Measurements from ENCODE around the gene CAMKMT.

The CAMKMT gene

GRCh38 chr2:44742057-44742456, 380.3 kb downstream of the CAMKMT start:
- DNase-seq (ENCODE audit: low read depth), result no peak
- no peak for TF ChIP-seq CTCF (IDR thresholded peaks at IDR 0.05; ENCODE audit: low read length, missing control alignments)
- H3K4me3 ChIP-seq (replicated peaks; ENCODE audit: low read depth, low read length), result no peak overlapping the region

GRCh38 chr2:44743473-44743872, 381.7 kb downstream of the CAMKMT start:
- no peak for DNase-seq (ENCODE audit: low read depth)
- no peak overlapping the region for H3K4me3 ChIP-seq (replicated peaks; ENCODE audit: low read depth, low read length)
- no peak for TF ChIP-seq CTCF (IDR thresholded peaks at IDR 0.05; ENCODE audit: low read length, missing control alignments)

- no peak for DNase-seq (ENCODE audit: low read depth)
- H3K4me3 ChIP-seq (replicated peaks; ENCODE audit: low read depth, low read length), result no peak overlapping the region
- TF ChIP-seq CTCF (IDR thresholded peaks at IDR 0.05; ENCODE audit: low read length, missing control alignments), result no peak
Measured at GRCh38 chr2:44744961-44745892, 383.5 kb downstream of the CAMKMT start.

- DNase-seq (ENCODE audit: low read depth), result no peak
- no peak for TF ChIP-seq CTCF (IDR thresholded peaks at IDR 0.05; ENCODE audit: low read length, missing control alignments)
- no peak overlapping the region for H3K4me3 ChIP-seq (replicated peaks; ENCODE audit: low read depth, low read length)
Measured at GRCh38 chr2:44745922-44746766, 384.4 kb downstream of the CAMKMT start.

GRCh38 chr2:44746856-44747615, 385.3 kb downstream of the CAMKMT start:
- DNase-seq (ENCODE audit: low read depth), result no peak
- H3K4me3 ChIP-seq (replicated peaks; ENCODE audit: low read depth, low read length), result no peak overlapping the region
- TF ChIP-seq CTCF (IDR thresholded peaks at IDR 0.05; ENCODE audit: low read length, missing control alignments), result no peak

- H3K4me3 ChIP-seq (replicated peaks; ENCODE audit: low read depth, low read length), result no peak overlapping the region
- no peak for DNase-seq (ENCODE audit: low read depth)
- no peak for TF ChIP-seq CTCF (IDR thresholded peaks at IDR 0.05; ENCODE audit: low read length, missing control alignments)
Measured at GRCh38 chr2:44747794-44748193, 386.0 kb downstream of the CAMKMT start.
